Mesothelial cell of epicardium (in vitro differentiated cells): ENCODE results near the gene SUMF1. TPM values are rescaled to one million over a fixed set of nuclear protein-coding genes. Genes with fewer than 3 reads are reported as not detected.

ENCODE experiments used
- DNase-seq, 2 experiments: peaks; one replicate each; pipeline ENCODE4 v3.0.0; 2021; ENCODE audit warnings: low spot score in 2 of 2; ENCODE audit not compliant: unreplicated experiment in 2 of 2
- H3K27ac Mint-ChIP-seq: 2 replicates; pipeline ENCODE4 v1.8.0; 2021; ENCODE audit warnings: mixed read lengths
- H3K27me3 Mint-ChIP-seq: 2 replicates; pipeline ENCODE4 v1.8.0; 2021; ENCODE audit warnings: low read depth, mixed read lengths
- H3K36me3 Mint-ChIP-seq: 2 replicates; pipeline ENCODE4 v1.8.0; 2021; ENCODE audit warnings: mixed read lengths
- H3K4me1 Mint-ChIP-seq: 2 replicates; pipeline ENCODE4 v1.8.0; 2021; ENCODE audit warnings: mixed read lengths
- H3K4me3 Mint-ChIP-seq: 2 replicates; pipeline ENCODE4 v1.8.0; 2021; ENCODE audit warnings: mild to moderate bottlenecking, moderate library complexity, mixed read lengths
- H3K9me3 Mint-ChIP-seq: 2 replicates; pipeline ENCODE4 v1.8.0; 2021; ENCODE audit warnings: mixed read lengths
- total RNA-seq: library from RNA; stranded (reverse); gene quantifications from 3 replicates; pipeline ENCODE4 v1.2.1, GENCODE V29; 2021
- TF ChIP-seq, protein P1 (sequence below): fragments of 200-600 bp; sonication (generic); IDR thresholded peaks from one replicate; pipeline ENCODE4 v1.5.0; 2021; ENCODE audit warnings: antibody characterized with exemption; ENCODE audit not compliant: unreplicated experiment

Gene SUMF1
- total RNA-seq, 1 donor from 2014 or later, result 28.7 TPM

DNA sequence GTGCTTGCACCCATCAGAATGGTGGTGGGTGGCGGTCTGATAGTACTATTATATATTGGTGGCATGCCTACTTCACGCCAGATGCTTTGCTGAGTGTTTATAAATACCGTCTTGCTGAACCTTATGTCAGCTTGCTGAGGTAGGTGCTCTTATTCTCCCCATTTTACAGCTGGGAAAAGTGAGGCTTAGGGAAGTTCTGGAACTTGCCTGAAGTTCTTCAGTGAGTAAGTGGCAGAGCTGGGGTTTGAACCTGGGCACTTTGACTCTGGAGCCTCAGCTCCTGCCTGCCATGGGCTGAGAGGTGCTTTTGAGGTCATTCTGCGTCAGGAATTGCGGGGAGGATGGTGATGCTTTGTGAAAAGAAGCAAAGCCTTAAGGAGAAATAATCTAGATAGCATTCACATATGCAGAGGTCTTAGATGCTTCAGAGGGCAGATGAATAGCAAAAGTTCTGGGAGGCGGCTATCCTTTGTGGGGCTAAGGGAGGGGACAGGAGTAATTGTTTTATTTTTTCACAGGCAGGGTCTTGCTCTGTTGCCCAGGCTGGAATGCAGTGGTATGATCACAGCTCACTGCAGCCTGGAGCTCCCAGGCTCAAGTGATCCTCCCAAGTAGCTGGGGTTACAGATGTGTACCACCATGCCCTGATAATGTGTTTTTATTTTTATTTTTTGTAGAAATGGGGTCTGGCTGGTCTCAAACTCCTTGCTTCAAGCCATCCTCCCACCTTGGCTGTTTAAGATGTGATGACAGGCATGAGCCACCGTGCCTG, 44.6 kb upstream of the SUMF1 start:
- TF ChIP-seq, protein P1, sequence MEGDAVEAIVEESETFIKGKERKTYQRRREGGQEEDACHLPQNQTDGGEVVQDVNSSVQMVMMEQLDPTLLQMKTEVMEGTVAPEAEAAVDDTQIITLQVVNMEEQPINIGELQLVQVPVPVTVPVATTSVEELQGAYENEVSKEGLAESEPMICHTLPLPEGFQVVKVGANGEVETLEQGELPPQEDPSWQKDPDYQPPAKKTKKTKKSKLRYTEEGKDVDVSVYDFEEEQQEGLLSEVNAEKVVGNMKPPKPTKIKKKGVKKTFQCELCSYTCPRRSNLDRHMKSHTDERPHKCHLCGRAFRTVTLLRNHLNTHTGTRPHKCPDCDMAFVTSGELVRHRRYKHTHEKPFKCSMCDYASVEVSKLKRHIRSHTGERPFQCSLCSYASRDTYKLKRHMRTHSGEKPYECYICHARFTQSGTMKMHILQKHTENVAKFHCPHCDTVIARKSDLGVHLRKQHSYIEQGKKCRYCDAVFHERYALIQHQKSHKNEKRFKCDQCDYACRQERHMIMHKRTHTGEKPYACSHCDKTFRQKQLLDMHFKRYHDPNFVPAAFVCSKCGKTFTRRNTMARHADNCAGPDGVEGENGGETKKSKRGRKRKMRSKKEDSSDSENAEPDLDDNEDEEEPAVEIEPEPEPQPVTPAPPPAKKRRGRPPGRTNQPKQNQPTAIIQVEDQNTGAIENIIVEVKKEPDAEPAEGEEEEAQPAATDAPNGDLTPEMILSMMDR, result no peak
- no peak overlapping the region for H3K27ac Mint-ChIP-seq
- no peak overlapping the region for H3K4me3 Mint-ChIP-seq
- DNase-seq, result no peak
- H3K4me1 Mint-ChIP-seq, result peaks cover 47% of the 10 kb centered on the region
- peaks cover 9% of the 10 kb centered on the region for H3K27me3 Mint-ChIP-seq
- no peaks in the 10 kb centered on the region for H3K9me3 Mint-ChIP-seq
- no peaks in the 10 kb centered on the region for H3K36me3 Mint-ChIP-seq

DNA sequence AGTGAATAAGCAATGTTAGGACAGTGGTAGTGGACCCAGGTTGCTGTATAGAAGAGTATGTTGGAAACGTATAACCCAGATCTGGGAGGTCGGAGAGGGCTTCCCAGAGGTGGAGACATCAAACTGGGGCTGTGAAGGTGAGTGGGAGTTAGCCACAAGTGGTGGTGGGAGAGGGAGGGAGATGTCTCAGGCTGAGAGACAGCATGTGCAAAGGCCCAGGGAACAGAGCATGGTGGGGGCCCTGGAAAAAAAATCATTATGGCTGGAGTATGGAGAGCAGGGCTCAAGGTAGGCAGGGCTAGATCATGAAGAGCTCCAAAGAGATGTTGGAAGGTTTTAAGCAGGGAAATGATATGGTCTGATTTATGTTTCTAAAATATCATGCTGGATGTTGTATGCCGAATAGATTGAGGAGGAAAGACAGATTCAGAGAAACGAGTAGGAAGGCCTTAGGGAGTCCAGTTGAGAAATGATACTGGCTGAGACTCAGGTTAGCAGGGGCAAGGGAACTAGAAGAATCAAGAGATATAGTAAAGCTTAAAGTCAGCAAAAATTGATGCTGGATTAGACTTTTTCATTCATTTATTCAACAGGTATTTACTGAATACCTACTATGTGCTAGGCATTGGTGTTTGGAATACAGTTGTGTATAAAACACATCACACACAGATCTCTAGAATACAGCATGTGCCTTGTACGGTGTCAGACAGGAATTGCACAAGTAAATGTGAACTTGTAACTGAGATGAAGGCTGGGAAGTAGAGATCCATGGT, 43.1 kb upstream of the SUMF1 start:
- Mint-ChIP-seq H3K4me3 (no peak overlapping the region), H3K4me1 (peaks cover 33% of the 10 kb centered on the region), H3K27me3 (peaks cover 11% of the 10 kb centered on the region), H3K36me3 (no peaks in the 10 kb centered on the region), H3K9me3 (no peaks in the 10 kb centered on the region), H3K27ac (no peak overlapping the region)
- no peak for DNase-seq
- TF ChIP-seq, protein P1, result no peak

DNA sequence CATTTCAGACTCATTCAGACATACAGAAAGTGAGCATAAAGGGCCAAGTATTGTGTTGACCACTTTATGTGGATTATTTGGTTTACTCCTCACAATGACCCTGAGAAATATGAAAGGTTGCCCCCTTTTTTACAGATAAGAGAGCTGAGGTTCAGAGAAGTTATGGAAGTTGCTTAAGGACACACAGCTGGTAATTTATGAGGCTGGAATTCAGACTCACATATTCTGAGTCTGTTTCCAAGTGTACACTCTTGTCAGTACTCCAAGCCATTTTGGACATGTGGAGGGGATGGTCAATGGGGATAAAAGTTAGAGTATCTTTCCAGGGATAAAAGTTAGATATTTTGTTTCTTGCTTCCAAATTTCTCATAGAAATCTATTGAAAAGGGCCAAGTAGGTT, 42.0 kb upstream of the SUMF1 start:
- peaks cover 11% of the 10 kb centered on the region for H3K27me3 Mint-ChIP-seq
- no peak overlapping the region for H3K4me3 Mint-ChIP-seq
- no peaks in the 10 kb centered on the region for H3K36me3 Mint-ChIP-seq
- DNase-seq, result no peak
- H3K27ac Mint-ChIP-seq, result no peak overlapping the region
- H3K4me1 Mint-ChIP-seq, result peaks cover 37% of the 10 kb centered on the region
- TF ChIP-seq, protein P1, result no peak
- no peaks in the 10 kb centered on the region for H3K9me3 Mint-ChIP-seq

DNA sequence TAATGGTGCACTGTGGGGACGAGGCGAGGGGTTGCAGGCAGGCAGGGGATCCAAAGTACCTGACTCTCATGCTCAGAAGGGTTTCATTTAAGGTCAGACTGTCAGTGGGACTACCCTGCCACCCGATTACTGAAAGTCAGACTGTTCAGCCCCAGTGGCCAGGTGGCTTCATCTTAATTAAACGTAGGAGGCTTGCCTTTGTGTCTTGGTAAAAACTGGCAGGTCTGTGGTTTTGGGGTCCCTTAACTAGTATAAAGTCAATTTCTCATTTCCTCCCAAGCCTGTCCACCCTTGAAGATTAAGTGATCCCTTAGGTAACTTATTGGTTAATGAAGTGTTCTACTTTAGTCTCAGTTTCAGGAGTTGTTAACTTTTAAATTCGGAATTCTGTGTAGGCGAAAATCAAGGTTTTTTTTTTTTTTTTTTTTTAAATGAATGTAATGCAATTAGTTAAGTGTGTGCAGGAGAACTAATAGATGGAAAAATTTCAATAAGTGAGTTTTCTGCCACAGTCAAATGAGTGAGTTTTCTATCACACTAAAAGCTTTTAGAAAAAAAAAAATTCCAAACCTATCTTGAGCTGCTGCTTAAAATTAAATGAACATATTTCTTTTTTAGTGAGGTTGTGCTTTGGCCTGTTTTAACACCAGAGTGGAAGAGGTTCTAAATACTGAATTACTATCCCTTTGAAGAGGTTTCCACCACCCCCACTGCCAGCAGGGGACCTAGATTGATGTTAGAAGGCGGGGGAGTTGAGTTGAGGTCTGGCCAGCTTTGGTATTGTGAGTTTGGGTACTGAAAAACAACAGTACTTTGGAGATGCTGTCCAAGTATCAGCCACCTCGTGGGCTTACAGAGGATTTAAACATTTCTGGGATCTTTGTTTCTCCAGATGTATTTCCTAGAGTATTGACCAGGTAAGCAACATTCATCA, 41.2 kb upstream of the SUMF1 start:
- Mint-ChIP-seq H3K4me3 (no peak overlapping the region), H3K36me3 (no peaks in the 10 kb centered on the region), H3K27me3 (peaks cover 11% of the 10 kb centered on the region), H3K4me1 (peaks cover 35% of the 10 kb centered on the region), H3K9me3 (no peaks in the 10 kb centered on the region), H3K27ac (no peak overlapping the region)
- no peak for DNase-seq
- TF ChIP-seq, protein P1, result no peak

DNA sequence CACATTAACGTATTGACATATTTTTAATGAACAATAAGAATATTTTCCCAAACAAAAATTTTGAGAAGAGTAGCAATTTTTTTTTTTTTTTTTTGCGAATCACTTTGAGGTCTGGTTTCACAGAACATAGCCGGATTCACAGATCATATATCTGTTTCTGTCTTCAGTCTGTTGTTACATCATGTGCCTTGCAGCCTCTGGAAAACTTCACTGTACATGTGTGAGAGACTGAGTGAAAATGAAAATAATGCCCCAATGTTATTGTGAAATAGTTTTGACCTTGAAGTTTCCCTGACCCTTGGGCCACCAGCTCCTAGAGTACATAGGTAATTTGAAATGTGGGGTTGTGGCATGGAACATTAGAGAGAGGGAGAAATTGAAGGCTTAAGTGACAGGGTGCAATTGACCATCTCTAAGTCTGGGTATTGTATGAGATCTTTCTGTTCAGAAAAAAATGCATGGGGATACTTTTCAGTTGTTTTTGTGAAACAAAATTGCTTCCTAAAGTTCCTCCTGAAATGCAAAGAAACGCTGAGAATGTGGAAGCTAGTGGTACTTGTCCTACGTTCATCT, 40.0 kb upstream of the SUMF1 start:
- Mint-ChIP-seq H3K36me3 (no peaks in the 10 kb centered on the region), H3K9me3 (no peaks in the 10 kb centered on the region), H3K27ac (no peak overlapping the region), H3K27me3 (peaks cover 11% of the 10 kb centered on the region), H3K4me3 (no peak overlapping the region), H3K4me1 (peaks cover 25% of the 10 kb centered on the region)
- TF ChIP-seq, protein P1, result no peak
- DNase-seq, result no peak
